GM12892 (cell line): ENCODE results near the gene UGP2. TPM values are rescaled to one million over a fixed set of nuclear protein-coding genes. Genes with fewer than 3 reads are reported as not detected.
A peak's percentile ranks its signal among the peaks of the same experiment; 100 is the strongest.
"Not testable (repeated sequence)": the region's sequence is repeated elsewhere in the genome, so short reads cannot be mapped to it uniquely, and the experiment has no call there.

Experiments
- DNase-seq: peaks from one replicate; pipeline ENCODE4 v3.0.0; 2011; ENCODE audit not compliant: insufficient read length
- FAIRE-seq: peaks from 2 replicates; lab custom pipeline; 2011; peaks lifted over from hg19 to GRCh38; lab: Jason Lieb, UNC
- POLR2A ChIP-seq: IDR thresholded peaks from 2 replicates; pipeline ENCODE4 v1.6.1; 2011; ENCODE audit warnings: low read depth, low read length, control low read depth
- POLR2AphosphoS5 ChIP-seq: IDR thresholded peaks from 2 replicates; pipeline ENCODE4 v1.6.1; 2011; ENCODE audit warnings: low read depth, low read length, control low read depth
- TAF1 ChIP-seq: IDR thresholded peaks from 2 replicates; pipeline ENCODE4 v1.6.1; 2011; ENCODE audit warnings: low read depth, mild to moderate bottlenecking, control low read depth, low read length, borderline replicate concordance
- polyA plus RNA-seq: library from polyadenylated mRNA; unstranded; fragments of >200 nt; gene quantifications from one replicate; pipeline ENCODE4 v1.2.1, GENCODE V29; 2012; ENCODE audit warnings: missing spikeins, inconsistent platforms; ENCODE audit not compliant: missing spikeins

The UGP2 gene
- 77.5 TPM for polyA plus RNA-seq

- TF ChIP-seq POLR2AphosphoS5 (no peak; the same call in 1 of the 2 replicates), POLR2A (peak; percentile 60), TAF1 (peak; percentile 50; the same call in 1 of the 2 replicates)
- DNase-seq: peak; percentile 52
- FAIRE-seq: peak; percentile 61
These were observed at the start of gene UGP2 for GRCh38 chr2:63841254-63842022. Gene UGP2, plus strand, starts transcription at chr2:63841896. Its CDS starts 290 bp downstream, at chr2:63842186.

GRCh38 chr2:63792530-63792929, 49.2 kb upstream of the UGP2 start:
- TF ChIP-seq POLR2AphosphoS5: no peak
- TF ChIP-seq POLR2A: no peak
- TF ChIP-seq TAF1: no peak
- FAIRE-seq (no peak), DNase-seq (no peak)

- TF ChIP-seq POLR2AphosphoS5 (no peak), POLR2A (no peak), TAF1 (no peak)
- FAIRE-seq (no peak), DNase-seq (no peak)
These were observed 45.3 kb upstream of the UGP2 start for GRCh38 chr2:63796366-63796765.

GRCh38 chr2:63796796-63797195, 44.9 kb upstream of the UGP2 start:
- no peak for DNase-seq
- no peak for FAIRE-seq
- TF ChIP-seq TAF1: no peak
- TF ChIP-seq POLR2AphosphoS5: no peak
- no peak for TF ChIP-seq POLR2A

- FAIRE-seq (no peak), DNase-seq (no peak)
- TF ChIP-seq POLR2A: no peak
- no peak for TF ChIP-seq TAF1
- TF ChIP-seq POLR2AphosphoS5: no peak
These were observed 40.2 kb upstream of the UGP2 start for GRCh38 chr2:63801455-63801854.

- DNase-seq (no peak), FAIRE-seq (no peak)
- no peak for TF ChIP-seq POLR2AphosphoS5
- TF ChIP-seq POLR2A: no peak
- no peak for TF ChIP-seq TAF1
These were observed 36.3 kb upstream of the UGP2 start for GRCh38 chr2:63805412-63805811.

GRCh38 chr2:63808036-63808435, 33.7 kb upstream of the UGP2 start:
- FAIRE-seq, DNase-seq: not testable (repeated sequence)

GRCh38 chr2:63808911-63809310, 32.8 kb upstream of the UGP2 start:
- not testable (repeated sequence) for FAIRE-seq, DNase-seq

GRCh38 chr2:63811063-63811462, 30.6 kb upstream of the UGP2 start:
- TF ChIP-seq POLR2A (no peak), TAF1 (no peak), POLR2AphosphoS5 (no peak)
- FAIRE-seq (no peak), DNase-seq (no peak)

- not testable (repeated sequence) for FAIRE-seq
These were observed 29.8 kb upstream of the UGP2 start for GRCh38 chr2:63811870-63812269.

GRCh38 chr2:63814114-63814513, 27.6 kb upstream of the UGP2 start:
- DNase-seq: no peak
- no peak for FAIRE-seq
- TF ChIP-seq TAF1 (no peak), POLR2A (no peak), POLR2AphosphoS5 (no peak)

More at GRCh38 chr2:63811870-63812269, 29.8 kb upstream of the UGP2 start:
- not testable (repeated sequence) for DNase-seq

- no peak for DNase-seq
- TF ChIP-seq TAF1 (no peak), POLR2A (no peak), POLR2AphosphoS5 (no peak)
- FAIRE-seq: no peak
These were observed 24.3 kb upstream of the UGP2 start for GRCh38 chr2:63817382-63817781.

GRCh38 chr2:63818271-63818670, 23.4 kb upstream of the UGP2 start:
- TF ChIP-seq POLR2AphosphoS5 (no peak), POLR2A (no peak), TAF1 (no peak)
- DNase-seq (no peak), FAIRE-seq (no peak)

- no peak for TF ChIP-seq TAF1
- TF ChIP-seq POLR2AphosphoS5: no peak
- no peak for TF ChIP-seq POLR2A
- FAIRE-seq: no peak
- DNase-seq: no peak
These were observed 22.4 kb upstream of the UGP2 start for GRCh38 chr2:63819256-63819655.
